ENCODE measurements around the gene G6PC1. TPM values are rescaled to one million over a fixed set of nuclear protein-coding genes. Genes with fewer than 3 reads are reported as not detected.
"Not testable (repeated sequence)": the region's sequence is repeated elsewhere in the genome, so short reads cannot be mapped to it uniquely, and the experiment has no call there.

The G6PC1 gene
- total RNA-seq, 4 donors from 2014 or later = not detected

- 82 to 91% methylated on average over 4 of the region's 4 CpGs for WGBS, 2 donors
- TF ChIP-seq EP300 (IDR thresholded peaks at IDR 0.05) (no peak), POLR2A (IDR thresholded peaks at IDR 0.05) (no peak)
- no peak for DNase-seq (ENCODE audit: low spot score in 2 of 2)
- no peaks in the 10 kb centered on the region for H3K36me3 ChIP-seq
- no peaks in the 10 kb centered on the region for H3K4me1 ChIP-seq
- H3K9me3 ChIP-seq = peaks cover 0 to 9% (median 0%) of the 10 kb centered on the region in 4 donors
- H3K27me3 ChIP-seq = no peaks in the 10 kb centered on the region
- no peak overlapping the region for H3K4me3 ChIP-seq
- H3K27ac ChIP-seq = no peak overlapping the region
These were observed 29.0 kb upstream of the G6PC1 start for GRCh38 chr17:42871647-42872046.

GRCh38 chr17:42872251-42872965 lies 28.2 kb upstream of the G6PC1 start:
- Histone ChIP-seq H3K4me1 (no peaks in the 10 kb centered on the region), H3K36me3 (no peaks in the 10 kb centered on the region), H3K4me3 (no peak overlapping the region), H3K27ac (no peak overlapping the region), H3K9me3 (peaks cover 0 to 9% (median 0%) of the 10 kb centered on the region in 4 donors), H3K27me3 (no peaks in the 10 kb centered on the region)
- TF ChIP-seq POLR2A (IDR thresholded peaks at IDR 0.05) = no peak
- no peak for TF ChIP-seq CTCF (IDR thresholded peaks at IDR 0.05)
- no peak for TF ChIP-seq EP300 (IDR thresholded peaks at IDR 0.05)
- DNase-seq (ENCODE audit: low spot score in 2 of 2) = no peak
- WGBS, 2 donors = 87 to 89% methylated on average over 11 to 13 of the region's 13 CpGs

- H3K4me1 ChIP-seq = no peaks in the 10 kb centered on the region
- no peak overlapping the region for H3K4me3 ChIP-seq
- no peaks in the 10 kb centered on the region for H3K27me3 ChIP-seq
- H3K27ac ChIP-seq = no peak overlapping the region
- no peak for DNase-seq (ENCODE audit: low spot score in 2 of 2)
- H3K36me3 ChIP-seq = no peaks in the 10 kb centered on the region
- peaks cover 0 to 9% (median 0%) of the 10 kb centered on the region in 4 donors for H3K9me3 ChIP-seq
- 65 to 77% methylated on average over 6 of the region's 6 CpGs for WGBS, 2 donors
- TF ChIP-seq EP300 (IDR thresholded peaks at IDR 0.05) = no peak
These were observed 27.3 kb upstream of the G6PC1 start for GRCh38 chr17:42873315-42873714.

- not testable (repeated sequence) for DNase-seq (ENCODE audit: low spot score in 2 of 2); H3K4me1 ChIP-seq; H3K36me3 ChIP-seq; H3K9me3 ChIP-seq; H3K27me3 ChIP-seq; H3K4me3 ChIP-seq; H3K27ac ChIP-seq
- 73 to 85% methylated on average over 6 to 10 of the region's 12 CpGs for WGBS, 2 donors
These were observed 26.5 kb upstream of the G6PC1 start for GRCh38 chr17:42873932-42874695.

- Histone ChIP-seq H3K27ac (no peak overlapping the region), H3K4me3 (no peak overlapping the region), H3K4me1 (peaks cover 0 to 4% (median 0%) of the 10 kb centered on the region in 4 donors), H3K27me3 (no peaks in the 10 kb centered on the region), H3K9me3 (no peaks in the 10 kb centered on the region), H3K36me3 (no peaks in the 10 kb centered on the region)
- 92% methylated on average over 10 of the region's 10 CpGs for WGBS, 2 donors
- TF ChIP-seq EP300 (IDR thresholded peaks at IDR 0.05) = no peak
- TF ChIP-seq CTCF (IDR thresholded peaks at IDR 0.05) = no peak
- TF ChIP-seq POLR2A (IDR thresholded peaks at IDR 0.05) = no peak
- no peak for DNase-seq (ENCODE audit: low spot score in 2 of 2)
These were observed 23.6 kb upstream of the G6PC1 start for GRCh38 chr17:42877037-42877436.

GRCh38 chr17:42878123-42878880 lies 22.3 kb upstream of the G6PC1 start:
- no peak for DNase-seq (ENCODE audit: low spot score in 2 of 2)
- H3K27ac ChIP-seq = no peak overlapping the region
- peaks cover 0 to 4% (median 0%) of the 10 kb centered on the region in 4 donors for H3K4me1 ChIP-seq
- no peak for TF ChIP-seq EP300 (IDR thresholded peaks at IDR 0.05)
- no peak for TF ChIP-seq POLR2A (IDR thresholded peaks at IDR 0.05)
- TF ChIP-seq CTCF (IDR thresholded peaks at IDR 0.05) = no peak
- H3K9me3 ChIP-seq = no peaks in the 10 kb centered on the region
- no peak overlapping the region for H3K4me3 ChIP-seq
- no peaks in the 10 kb centered on the region for H3K27me3 ChIP-seq
- 29 to 46% methylated on average over 13 of the region's 13 CpGs for WGBS, 2 donors
- no peaks in the 10 kb centered on the region for H3K36me3 ChIP-seq

All from tibial nerve (tissue), 4 donors.